NOMO-1 (cell line): Measurements from ENCODE around the gene ARL6IP4.
"Not testable (repeated sequence)": the region's sequence is repeated elsewhere in the genome, so short reads cannot be mapped to it uniquely, and the experiment has no call there.

Experiments
- DNase-seq, 2 experiments: peaks; one replicate each; lab custom pipeline; 2025; ENCODE audit not compliant: unreplicated experiment in 2 of 2; lab: John Stamatoyannopoulos, UW

ARL6IP4 gene

GRCh38 chr12:123005081-123005626 is 24.7 kb downstream of the ARL6IP4 start:
- DNase-seq: no peak

DNA sequence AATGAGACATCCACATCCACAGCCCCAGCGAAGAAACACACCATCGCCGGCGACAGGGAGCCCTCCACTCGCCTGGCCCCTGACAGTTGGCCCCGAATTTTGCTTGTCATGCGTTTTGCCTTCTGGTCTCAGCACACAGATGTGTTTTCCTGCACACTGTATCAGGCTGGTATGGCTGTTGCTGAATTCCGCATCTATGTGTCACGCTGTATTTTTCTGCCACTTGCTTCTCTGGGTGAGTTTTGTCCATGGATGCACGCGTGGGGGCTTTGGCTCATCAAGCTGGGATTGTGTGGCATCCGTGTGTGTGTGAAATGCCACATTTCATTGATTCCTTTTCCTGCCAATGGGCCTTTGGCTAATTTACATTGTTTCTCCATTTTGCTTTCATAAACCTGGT is 26.5 kb downstream of the ARL6IP4 start:
- DNase-seq: no peak

DNA sequence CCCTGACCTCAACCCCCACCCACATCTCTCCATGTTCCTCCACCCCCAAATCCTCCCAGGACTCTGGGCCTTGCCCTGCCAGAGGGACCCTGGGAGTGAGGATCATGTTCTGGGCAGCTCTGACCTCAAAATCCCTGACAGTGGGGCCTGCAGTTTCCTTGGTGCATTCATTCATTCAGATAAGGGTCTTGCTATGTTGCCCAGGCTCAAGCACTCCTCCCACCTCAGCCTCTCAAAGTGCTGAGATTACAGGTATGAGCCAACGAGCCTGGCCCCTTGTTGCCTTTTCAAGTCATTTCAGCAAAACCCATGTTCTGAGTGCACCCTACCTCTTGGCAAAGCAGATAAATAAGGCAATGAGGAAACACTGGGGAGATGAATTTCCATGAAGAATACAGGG is 29.6 kb downstream of the ARL6IP4 start:
- no peak for DNase-seq

- DNase-seq: no peak
Measured at GRCh38 chr12:123010681-123011080, 30.2 kb downstream of the ARL6IP4 start.

DNA sequence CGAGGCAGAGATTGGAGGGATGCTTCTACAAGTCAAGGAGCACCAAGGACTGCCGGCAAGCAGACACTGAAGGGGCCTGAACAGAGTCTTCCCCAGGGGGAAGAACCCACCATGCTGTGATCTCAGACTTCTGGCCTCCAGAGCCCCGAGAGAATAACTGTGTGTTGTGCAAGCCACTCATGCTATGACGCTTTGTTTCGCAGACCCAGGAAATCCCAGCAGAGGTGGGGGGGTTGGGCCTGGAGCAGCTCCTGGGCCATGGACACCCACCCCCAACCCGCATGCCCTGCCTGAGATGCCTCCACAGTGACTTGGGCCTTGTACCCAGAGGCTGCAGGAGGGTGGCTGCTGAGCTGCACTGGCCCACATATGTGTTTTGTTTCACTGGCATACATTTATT is 31.2 kb downstream of the ARL6IP4 start:
- DNase-seq: no peak

GRCh38 chr12:123013185-123014095 is 33.0 kb downstream of the ARL6IP4 start:
- DNase-seq: no peak

DNA sequence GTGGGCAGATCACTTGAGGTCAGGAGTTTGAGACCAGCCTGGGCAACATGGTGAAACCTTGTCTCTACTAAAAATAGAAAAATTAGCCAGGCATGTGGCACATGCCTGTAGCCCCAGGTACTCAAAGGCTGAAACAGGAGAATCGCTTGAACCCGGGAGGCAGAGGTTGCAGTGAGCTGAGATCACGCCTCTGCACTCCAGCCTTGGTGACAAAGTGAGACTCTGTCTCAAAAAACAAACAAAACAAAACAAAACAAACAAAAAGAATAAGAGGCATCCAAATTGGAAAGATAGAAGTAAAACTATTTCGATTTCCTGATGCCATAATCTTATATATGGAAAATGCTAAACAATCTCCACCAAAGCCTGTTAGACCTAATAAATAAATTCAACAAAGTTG is 34.0 kb downstream of the ARL6IP4 start:
- not testable (repeated sequence) for DNase-seq

DNA sequence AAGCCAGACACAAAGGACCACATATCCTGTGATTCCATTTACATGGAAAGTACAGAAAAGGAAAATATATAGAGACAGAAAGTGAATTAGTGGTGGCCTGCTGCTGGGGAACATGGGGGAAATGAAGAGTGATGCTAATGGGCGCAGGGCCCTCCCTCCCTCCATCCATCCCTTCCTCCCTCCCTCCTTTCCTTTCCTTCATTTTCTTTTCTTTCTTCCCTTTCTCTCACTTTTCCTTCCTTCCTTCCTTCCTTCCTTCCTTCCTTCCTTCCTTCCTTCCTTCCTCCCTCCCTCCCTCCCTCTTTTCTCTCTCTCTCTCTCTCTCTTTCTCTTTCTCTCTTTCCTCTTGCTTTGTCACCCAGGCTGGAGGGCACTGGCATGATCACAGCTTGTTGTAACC is 37.3 kb downstream of the ARL6IP4 start:
- DNase-seq: no peak

DNA sequence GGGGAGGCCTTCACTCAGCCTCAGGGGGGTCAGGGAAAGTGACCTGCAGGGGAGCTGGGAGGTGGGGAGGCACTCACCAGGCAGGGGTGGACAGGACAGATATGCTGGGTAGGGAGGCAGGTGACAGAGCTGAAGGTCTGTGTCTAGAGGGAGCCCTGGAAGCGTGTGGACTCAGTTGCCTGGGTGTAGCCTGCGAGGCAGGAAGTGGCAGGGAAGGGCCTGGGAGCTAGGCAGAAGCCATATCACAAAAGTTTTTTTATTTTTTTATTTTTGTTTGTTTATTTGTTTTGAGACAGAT is 39.3 kb downstream of the ARL6IP4 start:
- no peak for DNase-seq

- DNase-seq: no peak
Measured at GRCh38 chr12:123021688-123022604, 41.5 kb downstream of the ARL6IP4 start.

- no peak for DNase-seq
Measured at GRCh38 chr12:123022846-123023245, 42.4 kb downstream of the ARL6IP4 start.

DNA sequence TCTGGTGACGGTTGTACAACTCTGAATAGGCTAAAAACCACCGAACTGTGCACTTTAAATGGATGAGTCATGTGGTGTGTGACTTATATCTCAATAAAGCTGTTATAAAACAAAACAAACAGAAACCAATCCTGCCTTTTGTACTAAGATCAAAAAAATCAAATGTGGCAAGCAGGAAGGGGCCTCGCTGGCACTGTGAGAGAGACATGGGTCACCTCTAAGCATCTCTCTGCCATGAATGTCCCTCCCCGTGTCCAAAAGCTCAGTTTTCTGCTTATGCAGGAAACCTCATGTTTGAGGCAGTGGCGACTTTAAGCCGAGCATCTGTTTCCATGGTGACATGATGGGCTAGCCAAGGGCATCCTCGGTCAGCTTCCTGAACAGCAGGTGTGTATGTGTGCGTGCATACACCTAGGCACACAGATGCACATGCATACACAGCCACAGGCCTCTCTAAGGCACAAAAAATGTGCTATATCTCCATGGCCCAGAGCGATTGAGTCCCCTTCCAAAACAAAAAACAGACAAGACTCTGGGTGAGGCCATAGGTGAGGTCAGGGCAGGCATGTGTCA is 44.4 kb downstream of the ARL6IP4 start:
- no peak for DNase-seq

- no peak for DNase-seq
Measured at GRCh38 chr12:123026094-123026853, 45.8 kb downstream of the ARL6IP4 start.

DNA sequence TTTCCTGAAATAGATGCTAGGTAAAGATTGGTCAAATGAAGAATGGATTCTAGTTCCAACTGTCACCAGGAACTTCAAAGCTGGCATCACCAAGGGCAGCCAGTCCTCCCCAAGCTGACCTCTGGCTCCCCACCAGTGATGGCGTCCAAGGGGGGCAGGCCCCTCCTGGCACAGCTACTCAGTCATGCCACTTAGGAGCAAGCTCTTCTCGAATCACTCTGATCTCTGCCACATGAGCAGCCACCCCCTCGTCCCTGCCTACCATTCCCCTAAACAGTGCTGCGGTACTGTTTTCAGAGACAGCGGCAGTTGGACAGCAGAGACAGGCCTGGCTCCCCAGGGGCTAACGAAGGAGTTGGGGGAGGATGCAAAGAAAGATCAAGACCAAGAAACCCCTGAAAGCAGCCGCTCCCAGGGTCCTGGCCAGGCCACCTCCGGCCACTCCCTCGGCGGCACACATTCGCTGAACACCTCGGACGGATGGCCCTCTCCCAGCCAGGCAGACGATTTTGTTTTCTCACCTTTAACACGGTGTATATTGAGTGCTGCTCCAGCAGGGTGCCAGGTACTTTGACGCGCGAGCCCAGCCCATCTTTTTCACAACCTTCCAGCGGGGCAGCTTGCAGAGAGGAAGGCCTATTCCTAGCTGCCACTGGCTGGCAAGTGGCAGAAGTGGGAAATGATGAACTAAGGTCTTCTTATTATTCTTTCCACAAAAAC is 47.4 kb downstream of the ARL6IP4 start:
- no peak for DNase-seq

DNA sequence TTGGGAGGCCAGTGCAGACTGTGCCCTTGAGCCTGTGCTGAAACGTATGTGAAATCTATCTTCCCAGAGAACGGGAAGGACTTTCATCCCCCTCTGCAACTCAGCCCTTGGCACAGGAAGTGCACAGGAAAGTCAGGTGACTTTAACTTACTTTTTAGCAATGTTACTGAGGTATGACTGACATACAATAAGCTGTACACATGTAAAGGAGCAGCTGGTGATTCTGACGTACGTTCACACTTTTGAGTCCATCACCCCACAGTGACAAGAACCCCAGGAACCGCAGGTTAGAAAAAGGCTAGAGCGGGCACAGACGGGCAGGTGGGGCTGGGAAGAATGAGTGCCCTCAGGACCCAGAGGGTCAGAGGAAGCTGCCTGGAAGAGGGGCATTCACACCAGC is 48.0 kb downstream of the ARL6IP4 start:
- DNase-seq: no peak

DNA sequence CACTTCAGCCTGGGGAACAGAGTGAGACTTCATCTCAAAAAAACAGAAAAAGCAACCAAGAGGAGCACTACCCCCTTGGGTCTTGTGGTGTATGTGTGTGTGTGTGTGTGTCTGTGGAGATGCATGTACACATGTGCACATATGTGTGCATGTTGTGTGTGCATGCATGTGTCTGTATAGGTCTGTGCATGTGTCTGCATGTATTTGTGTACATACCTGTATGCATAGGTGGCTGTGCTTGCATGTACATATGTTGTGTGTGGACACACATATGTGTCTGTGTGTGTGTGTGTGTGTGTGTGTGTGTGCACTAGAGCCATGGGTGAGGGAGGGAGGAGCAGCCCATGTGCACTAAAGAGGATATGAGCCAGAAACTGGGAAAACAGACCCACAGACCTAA is 49.1 kb downstream of the ARL6IP4 start:
- no peak for DNase-seq

DNA sequence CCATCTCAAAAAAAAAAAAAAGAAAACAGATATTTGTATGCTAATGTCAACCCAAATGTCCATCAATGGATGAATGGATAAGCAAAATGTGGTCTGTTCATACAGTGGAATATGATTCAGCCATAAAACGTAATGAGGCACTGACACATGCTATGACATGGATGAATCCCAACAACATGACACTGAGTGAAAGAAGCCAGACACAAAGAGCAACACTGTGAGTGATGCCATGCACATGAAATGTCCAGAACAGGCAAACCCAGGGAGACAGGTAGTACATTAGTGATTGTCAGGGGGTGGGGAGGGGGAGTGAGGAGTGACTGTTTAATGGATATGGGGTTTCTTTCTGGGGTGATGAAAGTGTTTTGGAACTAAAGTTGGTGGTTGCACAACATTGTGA is 50.2 kb downstream of the ARL6IP4 start:
- DNase-seq: no peak

DNA sequence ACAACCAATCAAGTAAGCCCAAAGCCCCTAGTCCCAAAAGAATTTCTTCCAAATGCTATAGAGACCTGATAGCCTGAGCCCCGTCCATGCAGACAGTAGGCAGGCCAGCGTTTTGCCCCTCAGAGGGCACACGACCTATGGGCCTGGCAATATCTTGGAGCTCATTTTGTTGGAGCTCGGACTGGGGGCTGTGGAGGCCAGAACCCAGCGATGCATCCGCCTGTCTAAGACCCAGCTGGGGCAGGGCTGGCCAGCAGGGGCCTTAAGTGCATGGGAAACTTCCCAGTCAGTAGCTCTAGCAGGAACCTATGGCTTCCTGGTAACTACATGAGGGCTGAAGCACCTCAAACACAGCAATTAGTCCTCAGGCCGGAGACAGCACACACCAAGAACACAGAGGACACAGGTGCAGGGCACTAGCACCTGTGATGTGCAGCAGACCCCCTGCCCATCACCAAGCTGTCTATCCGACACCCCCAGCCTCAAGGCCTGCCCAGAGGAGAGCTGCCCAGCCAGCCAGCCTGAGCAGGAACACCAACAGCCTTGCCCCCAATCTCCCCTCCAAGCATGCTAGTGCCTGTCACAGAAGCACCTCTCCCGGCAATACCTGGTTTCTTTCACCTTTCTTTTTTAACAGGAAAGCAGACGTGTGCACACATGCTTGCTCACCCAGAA is 50.8 kb downstream of the ARL6IP4 start:
- no peak for DNase-seq
